GM19324 (cell line): ENCODE results near the gene RIPOR3.
"Not testable (repeated sequence)": the region's sequence is repeated elsewhere in the genome, so short reads cannot be mapped to it uniquely, and the experiment has no call there.

Experiments used
- ATAC-seq: cut with Tn5 transposase; IDR thresholded peaks from one replicate; pipeline ENCODE4 v1.9.1; 2021; ENCODE audit warnings: mild to moderate bottlenecking, moderate library complexity; ENCODE audit not compliant: unreplicated experiment, low FRiP score

The RIPOR3 gene

GRCh38 chr20:50613438-50614169, 77.7 kb downstream of the RIPOR3 start:
- ATAC-seq: no peak

GRCh38 chr20:50611128-50611810, 80.1 kb downstream of the RIPOR3 start:
- ATAC-seq: no peak

- ATAC-seq: no peak
Measured at GRCh38 chr20:50610212-50610718, 81.1 kb downstream of the RIPOR3 start.

GRCh38 chr20:50609438-50609989, 81.8 kb downstream of the RIPOR3 start:
- ATAC-seq: no peak

- no peak for ATAC-seq
Measured at GRCh38 chr20:50608750-50609104, 82.6 kb downstream of the RIPOR3 start.

GRCh38 chr20:50607850-50608749, 83.2 kb downstream of the RIPOR3 start:
- ATAC-seq: no peak

GRCh38 chr20:50607436-50607835, 83.9 kb downstream of the RIPOR3 start:
- ATAC-seq: no peak

- no peak for ATAC-seq
Measured at GRCh38 chr20:50605136-50605535, 86.2 kb downstream of the RIPOR3 start.

GRCh38 chr20:50604451-50604850, 86.9 kb downstream of the RIPOR3 start:
- no peak for ATAC-seq

- no peak for ATAC-seq
Measured at GRCh38 chr20:50602432-50603088, 88.8 kb downstream of the RIPOR3 start.

- ATAC-seq: no peak
Measured at GRCh38 chr20:50601511-50602431, 89.6 kb downstream of the RIPOR3 start.

- no peak for ATAC-seq
Measured at GRCh38 chr20:50600281-50600895, 91.0 kb downstream of the RIPOR3 start.

- ATAC-seq: not testable (repeated sequence)
Measured at GRCh38 chr20:50598768-50599167, 92.6 kb downstream of the RIPOR3 start.

- ATAC-seq: no peak
Measured at GRCh38 chr20:50598074-50598473, 93.3 kb downstream of the RIPOR3 start.

- ATAC-seq: no peak
Measured at GRCh38 chr20:50597406-50597969, 93.9 kb downstream of the RIPOR3 start.

GRCh38 chr20:50596694-50597021, 94.7 kb downstream of the RIPOR3 start:
- ATAC-seq: no peak

- ATAC-seq: no peak
Measured at GRCh38 chr20:50595988-50596693, 95.2 kb downstream of the RIPOR3 start.

GRCh38 chr20:50595433-50595895, 95.9 kb downstream of the RIPOR3 start:
- ATAC-seq: no peak
